ENCODE data around the gene EZH2.

DNA sequence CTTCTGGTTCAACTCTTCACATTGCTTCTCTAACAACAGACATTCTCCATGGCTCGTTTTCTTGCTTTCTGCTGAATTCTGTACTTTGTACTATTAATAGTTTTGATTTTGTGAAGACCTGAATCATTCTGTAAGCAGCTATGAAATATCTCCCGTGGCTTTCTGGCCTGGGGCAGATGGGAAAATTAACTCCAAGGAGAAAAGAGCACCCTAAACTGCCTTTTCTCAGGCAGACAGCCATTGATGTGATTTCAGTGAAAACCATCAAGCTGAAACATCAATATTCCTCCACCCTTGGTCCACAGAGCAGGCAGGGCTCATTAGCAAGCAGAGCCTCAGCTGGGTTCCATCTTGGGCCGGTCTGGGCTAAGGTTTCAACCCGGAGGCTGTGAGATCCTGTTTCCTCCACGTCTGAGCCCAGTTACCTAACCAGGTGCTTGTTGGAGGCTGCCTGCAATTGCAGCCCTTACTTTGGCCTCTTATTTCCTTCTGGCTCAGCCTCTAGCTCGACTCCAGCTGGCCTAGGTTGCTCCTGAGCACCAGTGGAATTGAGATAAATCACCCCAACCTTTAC is 21.1 kb upstream of the EZH2 start:
- TF ChIP-seq ZNF70 (CRISPR knock-in tag; IDR thresholded peaks at IDR 0.05) (no peak), ZFP3 (CRISPR knock-in tag; IDR thresholded peaks at IDR 0.05) (no peak), RARB (CRISPR knock-in tag; IDR thresholded peaks at IDR 0.05) (no peak)
- TF ChIP-seq, protein P1, sequence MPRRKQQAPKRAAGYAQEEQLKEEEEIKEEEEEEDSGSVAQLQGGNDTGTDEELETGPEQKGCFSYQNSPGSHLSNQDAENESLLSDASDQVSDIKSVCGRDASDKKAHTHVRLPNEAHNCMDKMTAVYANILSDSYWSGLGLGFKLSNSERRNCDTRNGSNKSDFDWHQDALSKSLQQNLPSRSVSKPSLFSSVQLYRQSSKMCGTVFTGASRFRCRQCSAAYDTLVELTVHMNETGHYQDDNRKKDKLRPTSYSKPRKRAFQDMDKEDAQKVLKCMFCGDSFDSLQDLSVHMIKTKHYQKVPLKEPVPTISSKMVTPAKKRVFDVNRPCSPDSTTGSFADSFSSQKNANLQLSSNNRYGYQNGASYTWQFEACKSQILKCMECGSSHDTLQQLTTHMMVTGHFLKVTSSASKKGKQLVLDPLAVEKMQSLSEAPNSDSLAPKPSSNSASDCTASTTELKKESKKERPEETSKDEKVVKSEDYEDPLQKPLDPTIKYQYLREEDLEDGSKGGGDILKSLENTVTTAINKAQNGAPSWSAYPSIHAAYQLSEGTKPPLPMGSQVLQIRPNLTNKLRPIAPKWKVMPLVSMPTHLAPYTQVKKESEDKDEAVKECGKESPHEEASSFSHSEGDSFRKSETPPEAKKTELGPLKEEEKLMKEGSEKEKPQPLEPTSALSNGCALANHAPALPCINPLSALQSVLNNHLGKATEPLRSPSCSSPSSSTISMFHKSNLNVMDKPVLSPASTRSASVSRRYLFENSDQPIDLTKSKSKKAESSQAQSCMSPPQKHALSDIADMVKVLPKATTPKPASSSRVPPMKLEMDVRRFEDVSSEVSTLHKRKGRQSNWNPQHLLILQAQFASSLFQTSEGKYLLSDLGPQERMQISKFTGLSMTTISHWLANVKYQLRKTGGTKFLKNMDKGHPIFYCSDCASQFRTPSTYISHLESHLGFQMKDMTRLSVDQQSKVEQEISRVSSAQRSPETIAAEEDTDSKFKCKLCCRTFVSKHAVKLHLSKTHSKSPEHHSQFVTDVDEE (CRISPR knock-in tag; IDR thresholded peaks at IDR 0.05), result no peak

Data from SK-N-SH treated with all-trans-retinoic acid at 6 μM for 48 hours (cell line).